ENCODE data around the gene ZPLD1. TPM values are rescaled to one million over a fixed set of nuclear protein-coding genes. Genes with fewer than 3 reads are reported as not detected.

The ZPLD1 gene
- total RNA-seq, 1 experiment from 2014 or later: not detected

- Histone ChIP-seq H3K56ac (ENCODE audit: insufficient read length, low read depth, low read length) (no peak overlapping the region), H3K79me2 (ENCODE audit: insufficient read depth, low read length) (no peaks in the 10 kb centered on the region), H3K4me2 (ENCODE audit: insufficient read depth, insufficient read length, low read length) (no peak overlapping the region), H2BK20ac (ENCODE audit: low read depth, low read length, poor library complexity, severe bottlenecking) (no peak overlapping the region), H3K9me3 (ENCODE audit: control insufficient read depth, low read depth, low read length) (no peaks in the 10 kb centered on the region), H2BK5ac (ENCODE audit: insufficient read length, low read length) (no peak overlapping the region), H4K91ac (ENCODE audit: insufficient read length, low read depth, low read length) (no peak overlapping the region), H3K79me1 (ENCODE audit: insufficient read depth, low read depth, low read length, poor library complexity, severe bottlenecking) (no peaks in the 10 kb centered on the region), H3K4ac (ENCODE audit: low read depth, low read length) (no peak overlapping the region), H2BK12ac (ENCODE audit: insufficient read length, low read depth, low read length) (no peak overlapping the region), H4K20me1 (ENCODE audit: control insufficient read depth, insufficient read depth, insufficient read length) (no peaks in the 10 kb centered on the region), H2BK120ac (ENCODE audit: low read depth, low read length, poor library complexity, severe bottlenecking) (no peak overlapping the region), H3K27ac (ENCODE audit: insufficient read length, low read depth, low read length) (no peak overlapping the region), H3K23ac (ENCODE audit: insufficient read length, low read depth, low read length) (no peak overlapping the region), H3K14ac (ENCODE audit: insufficient read depth, low read length) (no peak overlapping the region), H2AFZ (ENCODE audit: low read length) (no peak overlapping the region), H4K5ac (ENCODE audit: insufficient read length, low read depth, low read length) (no peak overlapping the region), H2AK5ac (ENCODE audit: insufficient read length, low read length) (no peak overlapping the region), H3T11ph (ENCODE audit: low read length) (no peak overlapping the region), H4K8ac (replicated peaks; ENCODE audit: insufficient read length, low read depth, low read length) (no peak overlapping the region), H2BK15ac (ENCODE audit: low read depth, low read length) (no peak overlapping the region), H3K27me3 (ENCODE audit: insufficient read depth, low read length) (no peaks in the 10 kb centered on the region), H3K23me2 (ENCODE audit: insufficient read length, low read depth, low read length, poor library complexity, severe bottlenecking) (no peaks in the 10 kb centered on the region), H3K18ac (ENCODE audit: insufficient read length, low read depth, low read length) (no peak overlapping the region), H3K9ac (ENCODE audit: extremely low read depth, insufficient read length, low read length) (no peak overlapping the region), H3K4me1 (ENCODE audit: insufficient read depth, low read length) (no peaks in the 10 kb centered on the region)
- H3K4me1 Mint-ChIP-seq: peaks cover 0 to 4% of the 10 kb centered on the region in 2 experiments; a peak in 2 of 4 replicates
- WGBS (ENCODE audit: extremely low coverage, insufficient read length, low lambda C conversion rate): no CpG with 5 or more reads among the region's 3 CpGs
- H3K27ac Mint-ChIP-seq: no peak overlapping the region
- DNase-seq: no peak
- H3K4me3 Mint-ChIP-seq: no peak overlapping the region
- no peaks in the 10 kb centered on the region for H3K36me3 Mint-ChIP-seq (ENCODE audit: insufficient read depth in 1 of 3, low read depth in 3 of 3)
- H3K9me3 Mint-ChIP-seq: no peaks in the 10 kb centered on the region
- peaks cover 2% of the 10 kb centered on the region; the same call in 1 of the 2 replicates for H3K27me3 Mint-ChIP-seq (ENCODE audit: low read depth)
- TF ChIP-seq CTCF (conservative IDR thresholded peaks at IDR 0.05): no peak
Measured at GRCh38 chr3:102449930-102450329, 15.1 kb downstream of the ZPLD1 start.

Data from H9 (cell line).